H9 (cell line): Measurements from ENCODE around the gene SLC10A3. TPM values are rescaled to one million over a fixed set of nuclear protein-coding genes. Genes with fewer than 3 reads are reported as not detected.

Experiments used
- DNase-seq: peaks from one replicate; pipeline ENCODE4 v3.0.0-alpha.2; 2017
- H2AFZ ChIP-seq: one replicate; pipeline ENCODE4 v1.6.1; 2013; ENCODE audit warnings: mild to moderate bottlenecking, low read length, control low read depth, moderate library complexity
- H2AK5ac ChIP-seq: 2 replicates; pipeline ENCODE4 v1.6.1; 2013; ENCODE audit warnings: low read length, control low read depth, mixed read lengths; ENCODE audit not compliant: insufficient read length
- H2BK120ac ChIP-seq: one replicate; pipeline ENCODE4 v1.6.1; 2013; ENCODE audit warnings: low read depth, mild to moderate bottlenecking, low read length, control low read depth, inconsistent platforms; ENCODE audit not compliant: poor library complexity, severe bottlenecking
- H2BK12ac ChIP-seq: 2 replicates; pipeline ENCODE4 v1.6.1; 2013; ENCODE audit warnings: low read length, control low read depth, mixed read lengths, low read depth; ENCODE audit not compliant: insufficient read length
- H2BK15ac ChIP-seq: 2 replicates; pipeline ENCODE4 v1.6.1; 2013; ENCODE audit warnings: low read depth, low read length, control low read depth
- H2BK20ac ChIP-seq: one replicate; pipeline ENCODE4 v1.6.1; 2013; ENCODE audit warnings: low read depth, mild to moderate bottlenecking, low read length, control low read depth, inconsistent platforms; ENCODE audit not compliant: poor library complexity, severe bottlenecking
- H2BK5ac ChIP-seq: 2 replicates; pipeline ENCODE4 v1.6.1; 2013; ENCODE audit warnings: low read length, control low read depth, mixed read lengths; ENCODE audit not compliant: insufficient read length
- H3K14ac ChIP-seq: 2 replicates; pipeline ENCODE4 v1.6.1; 2013; ENCODE audit warnings: low read length, control low read depth; ENCODE audit not compliant: insufficient read depth
- H3K18ac ChIP-seq: 2 replicates; pipeline ENCODE4 v1.6.1; 2013; ENCODE audit warnings: low read depth, mild to moderate bottlenecking, mixed read lengths, low read length, control low read depth; ENCODE audit not compliant: insufficient read length
- H3K23ac ChIP-seq: 2 replicates; pipeline ENCODE4 v1.6.1; 2013; ENCODE audit warnings: low read length, control low read depth, mixed read lengths, low read depth; ENCODE audit not compliant: insufficient read length
- H3K23me2 ChIP-seq: 2 replicates; pipeline ENCODE4 v1.6.1; 2013; ENCODE audit warnings: low read depth, mild to moderate bottlenecking, mixed read lengths, low read length, control low read depth; ENCODE audit not compliant: insufficient read length, poor library complexity, severe bottlenecking
- H3K27ac ChIP-seq: 2 replicates; pipeline ENCODE4 v1.5.1; 2013; ENCODE audit warnings: low read length, control low read depth, mixed read lengths, low read depth; ENCODE audit not compliant: insufficient read length
- H3K27me3 ChIP-seq: 2 replicates; pipeline ENCODE4 v1.6.1; 2013; ENCODE audit warnings: low read length, control low read depth, inconsistent platforms; ENCODE audit not compliant: insufficient read depth
- H3K4ac ChIP-seq: 2 replicates; pipeline ENCODE4 v1.6.1; 2013; ENCODE audit warnings: low read depth, mild to moderate bottlenecking, control low read depth, inconsistent platforms, low read length, moderate library complexity
- H3K4me1 ChIP-seq: 2 replicates; pipeline ENCODE4 v1.6.1; 2013; ENCODE audit warnings: low read length, control low read depth, inconsistent platforms; ENCODE audit not compliant: insufficient read depth
- H3K4me2 ChIP-seq: 2 replicates; pipeline ENCODE4 v1.6.1; 2013; ENCODE audit warnings: low read length, control low read depth, mixed read lengths; ENCODE audit not compliant: insufficient read length, insufficient read depth
- H3K56ac ChIP-seq: 2 replicates; pipeline ENCODE4 v1.6.1; 2013; ENCODE audit warnings: low read depth, mild to moderate bottlenecking, mixed read lengths, low read length, control low read depth; ENCODE audit not compliant: insufficient read length
- H3K79me1 ChIP-seq: 2 replicates; pipeline ENCODE4 v1.6.1; 2013; ENCODE audit warnings: low read depth, mild to moderate bottlenecking, moderate library complexity, low read length, control low read depth, inconsistent platforms; ENCODE audit not compliant: insufficient read depth, poor library complexity, severe bottlenecking
- H3K79me2 ChIP-seq: 2 replicates; pipeline ENCODE4 v1.6.1; 2013; ENCODE audit warnings: low read length, control low read depth, inconsistent platforms; ENCODE audit not compliant: insufficient read depth
- H3K9ac ChIP-seq: 2 replicates; pipeline ENCODE4 v1.6.1; 2013; ENCODE audit warnings: low read length, control low read depth, mixed read lengths; ENCODE audit not compliant: insufficient read length; ENCODE audit errors: extremely low read depth
- H3K9me3 ChIP-seq: one replicate; pipeline ENCODE4 v1.6.1; 2013; ENCODE audit warnings: low read depth, low read length, inconsistent platforms; ENCODE audit not compliant: control insufficient read depth
- H3T11ph ChIP-seq: one replicate; pipeline ENCODE4 v1.6.1; 2013; ENCODE audit warnings: mild to moderate bottlenecking, low read length, control low read depth, inconsistent platforms
- H4K20me1 ChIP-seq: one replicate; pipeline ENCODE4 v1.6.1; 2013; ENCODE audit not compliant: control insufficient read depth, insufficient read length, insufficient read depth
- H4K5ac ChIP-seq: 2 replicates; pipeline ENCODE4 v1.6.1; 2013; ENCODE audit warnings: low read depth, mild to moderate bottlenecking, mixed read lengths, low read length, control low read depth; ENCODE audit not compliant: insufficient read length
- H4K8ac ChIP-seq: replicated peaks from 2 replicates; pipeline ENCODE4 v1.6.1; 2013; ENCODE audit warnings: low read length, control low read depth, mixed read lengths, low read depth; ENCODE audit not compliant: insufficient read length
- H4K91ac ChIP-seq: 2 replicates; pipeline ENCODE4 v1.6.1; 2013; ENCODE audit warnings: low read depth, mild to moderate bottlenecking, moderate library complexity, mixed read lengths, low read length, control low read depth; ENCODE audit not compliant: insufficient read length
- H3K27ac Mint-ChIP-seq, 3 experiments: 2 replicates in 2 of 3; 3 replicates in 1 of 3; pipeline ENCODE4 v1.8.0; 2020 to 2021; ENCODE audit warnings: mixed read lengths in 3 of 3, mild to moderate bottlenecking in 1 of 3, moderate library complexity in 1 of 3
- H3K27me3 Mint-ChIP-seq: 2 replicates; pipeline ENCODE4 v1.8.0; 2021; ENCODE audit warnings: low read depth, mild to moderate bottlenecking, moderate library complexity, mixed read lengths
- H3K36me3 Mint-ChIP-seq, 3 experiments: 2 replicates in 2 of 3; 3 replicates in 1 of 3; pipeline ENCODE4 v1.8.0; 2020 to 2021; ENCODE audit warnings: low read depth in 3 of 3, mixed read lengths in 3 of 3; ENCODE audit not compliant: insufficient read depth in 1 of 3
- H3K4me1 Mint-ChIP-seq, 2 experiments: 2 replicates each; pipeline ENCODE4 v1.8.0; 2020; ENCODE audit warnings: mixed read lengths in 2 of 2
- H3K4me3 Mint-ChIP-seq, 2 experiments: 2 replicates in 1 of 2; 3 replicates in 1 of 2; pipeline ENCODE4 v1.8.0; 2020 to 2021; ENCODE audit warnings: mild to moderate bottlenecking in 2 of 2, mixed read lengths in 2 of 2, moderate library complexity in 1 of 2
- H3K9me3 Mint-ChIP-seq, 2 experiments: 2 replicates in 1 of 2; 3 replicates in 1 of 2; pipeline ENCODE4 v1.8.0; 2020; ENCODE audit warnings: mild to moderate bottlenecking in 2 of 2, mixed read lengths in 2 of 2, moderate library complexity in 1 of 2
- CTCF ChIP-seq: fragments of 200-600 bp; sonication (generic); conservative IDR thresholded peaks from 3 replicates; pipeline ENCODE4 v1.8.0; 2021; ENCODE audit warnings: antibody characterized with exemption, mild to moderate bottlenecking
- WGBS: extraction: QIAGEN DNeasy Blood & Tissue Kit; methylation state at CpG from one replicate; pipeline ENCODE4 v1.1.7; 2013; ENCODE audit warnings: missing lambda C conversion rate, low lambda C conversion rate, mixed read lengths; ENCODE audit not compliant: insufficient read length; ENCODE audit errors: extremely low coverage; 5-methylcytosine and 5-hydroxymethylcytosine counted together
- total RNA-seq: library from RNA; stranded (reverse); gene quantifications from 2 replicates; pipeline ENCODE4 v1.2.1, GENCODE V29; 2021

SLC10A3 gene
- total RNA-seq, 1 experiment from 2014 or later = 8.8 TPM

DNA sequence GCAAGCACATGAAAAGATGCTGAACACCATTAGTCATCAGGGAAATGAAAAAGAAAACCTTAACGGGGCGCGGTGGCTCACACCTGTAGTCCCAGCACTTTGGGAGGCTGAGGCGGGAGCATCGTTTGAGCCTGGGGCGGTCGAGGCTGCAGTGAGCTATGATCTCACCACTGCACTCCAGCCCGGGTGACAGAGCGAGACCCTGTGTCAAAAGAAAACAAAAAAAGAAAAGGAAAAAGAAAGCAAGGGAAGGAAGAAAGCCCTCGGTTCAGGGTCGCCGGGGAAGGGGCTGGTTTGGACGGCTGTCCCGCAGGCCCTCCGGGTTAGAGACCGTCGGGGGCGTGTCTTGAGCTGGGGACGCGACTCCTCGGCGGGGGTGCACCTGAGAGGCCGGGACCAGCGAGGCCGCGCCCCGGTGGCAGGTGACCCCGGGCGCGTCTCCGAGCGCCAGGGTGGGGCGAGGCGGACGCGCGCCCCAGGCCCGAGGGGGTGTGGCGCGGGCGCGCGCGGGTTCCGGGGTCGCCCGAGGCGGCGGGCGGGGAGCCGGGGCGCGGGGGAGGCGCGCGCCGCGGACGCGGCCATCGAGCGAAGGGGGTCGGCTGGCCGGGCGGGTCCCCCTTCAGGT, 32.8 kb downstream of the SLC10A3 start:
- Mint-ChIP-seq H3K9me3 (peaks cover 65 to 85% of the 10 kb centered on the region in 2 experiments), H3K27me3 (peaks cover 25% of the 10 kb centered on the region), H3K4me3 (peak overlapping the region; percentile 65 to 88), H3K36me3 (peaks cover 25 to 32% (median 26%) of the 10 kb centered on the region in 3 experiments), H3K4me1 (peaks cover 0 to 7% of the 10 kb centered on the region in 2 experiments; a peak in 1 of 4 replicates), H3K27ac (peak overlapping the region in 1 of 3 experiments; percentile 22; a peak in 1 of 7 replicates)
- Histone ChIP-seq H3K27ac (no peak overlapping the region), H3T11ph (no peak overlapping the region), H2AFZ (no peak overlapping the region), H3K18ac (no peak overlapping the region), H2AK5ac (no peak overlapping the region), H2BK15ac (no peak overlapping the region), H3K23me2 (peaks cover 8% of the 10 kb centered on the region), H3K9me3 (peaks cover 9% of the 10 kb centered on the region), H2BK120ac (no peak overlapping the region), H2BK20ac (no peak overlapping the region), H3K27me3 (no peaks in the 10 kb centered on the region; the same call in 1 of the 2 replicates), H4K20me1 (no peaks in the 10 kb centered on the region), H3K56ac (no peak overlapping the region), H3K4me2 (no peak overlapping the region), H3K79me2 (no peaks in the 10 kb centered on the region), H4K5ac (no peak overlapping the region), H3K23ac (no peak overlapping the region), H2BK12ac (no peak overlapping the region), H4K8ac (no peak overlapping the region), H4K91ac (no peak overlapping the region), H3K14ac (no peak overlapping the region), H2BK5ac (no peak overlapping the region), H3K9ac (no peak overlapping the region), H3K4me1 (no peaks in the 10 kb centered on the region), H3K4ac (no peak overlapping the region), H3K79me1 (no peaks in the 10 kb centered on the region)
- no peak for TF ChIP-seq CTCF
- peak; percentile 75 for DNase-seq
- no CpG with 5 or more reads among the region's 65 CpGs for WGBS
